Fibroblast of pulmonary artery (primary cell): Measurements from ENCODE around the gene NEURL2.

ENCODE experiments used
- DNase-seq: peaks from one replicate; pipeline ENCODE4 v3.0.0-alpha.2; 2010; ENCODE audit warnings: low read depth
- H3K4me3 ChIP-seq: replicated peaks from 2 replicates; pipeline ENCODE4 v1.5.1; 2011; ENCODE audit warnings: low read depth, mild to moderate bottlenecking, control low read depth, low read length, moderate library complexity
- CTCF ChIP-seq: IDR thresholded peaks from 2 replicates; pipeline ENCODE4 v1.5.1; 2011; ENCODE audit warnings: mild to moderate bottlenecking, control low read depth, low read length, inconsistent platforms; ENCODE audit errors: missing control alignments

The NEURL2 gene

GRCh38 chr20:45910670-45911485, 19.9 kb upstream of the NEURL2 start:
- peak; percentile 100 for DNase-seq
- no peak for TF ChIP-seq CTCF
- peak overlapping the region; percentile 71 for H3K4me3 ChIP-seq

- no peak for TF ChIP-seq CTCF
- DNase-seq: no peak
- H3K4me3 ChIP-seq: peak overlapping the region; percentile 38
Observed at GRCh38 chr20:45909817-45910669, 19.0 kb upstream of the NEURL2 start.

GRCh38 chr20:45909336-45909808, 18.4 kb upstream of the NEURL2 start:
- no peak overlapping the region for H3K4me3 ChIP-seq
- DNase-seq: no peak
- no peak for TF ChIP-seq CTCF

- H3K4me3 ChIP-seq: no peak overlapping the region
- no peak for TF ChIP-seq CTCF
- no peak for DNase-seq
Observed at GRCh38 chr20:45908084-45908483, 17.1 kb upstream of the NEURL2 start.

- no peak for DNase-seq
- H3K4me3 ChIP-seq: no peak overlapping the region
- no peak for TF ChIP-seq CTCF
Observed at GRCh38 chr20:45907219-45907948, 16.4 kb upstream of the NEURL2 start.

GRCh38 chr20:45905505-45906079, 14.6 kb upstream of the NEURL2 start:
- peak; percentile 57 for DNase-seq
- no peak for TF ChIP-seq CTCF
- no peak overlapping the region for H3K4me3 ChIP-seq
